NCI-H345 (cell line): ENCODE measurements around the gene BUD13.
A peak's percentile ranks its signal among the peaks of the same experiment; 100 is the strongest.

Source experiments
- DNase-seq: peaks from one replicate; lab custom pipeline; 2025; lab: John Stamatoyannopoulos, UW

BUD13 gene

DNA sequence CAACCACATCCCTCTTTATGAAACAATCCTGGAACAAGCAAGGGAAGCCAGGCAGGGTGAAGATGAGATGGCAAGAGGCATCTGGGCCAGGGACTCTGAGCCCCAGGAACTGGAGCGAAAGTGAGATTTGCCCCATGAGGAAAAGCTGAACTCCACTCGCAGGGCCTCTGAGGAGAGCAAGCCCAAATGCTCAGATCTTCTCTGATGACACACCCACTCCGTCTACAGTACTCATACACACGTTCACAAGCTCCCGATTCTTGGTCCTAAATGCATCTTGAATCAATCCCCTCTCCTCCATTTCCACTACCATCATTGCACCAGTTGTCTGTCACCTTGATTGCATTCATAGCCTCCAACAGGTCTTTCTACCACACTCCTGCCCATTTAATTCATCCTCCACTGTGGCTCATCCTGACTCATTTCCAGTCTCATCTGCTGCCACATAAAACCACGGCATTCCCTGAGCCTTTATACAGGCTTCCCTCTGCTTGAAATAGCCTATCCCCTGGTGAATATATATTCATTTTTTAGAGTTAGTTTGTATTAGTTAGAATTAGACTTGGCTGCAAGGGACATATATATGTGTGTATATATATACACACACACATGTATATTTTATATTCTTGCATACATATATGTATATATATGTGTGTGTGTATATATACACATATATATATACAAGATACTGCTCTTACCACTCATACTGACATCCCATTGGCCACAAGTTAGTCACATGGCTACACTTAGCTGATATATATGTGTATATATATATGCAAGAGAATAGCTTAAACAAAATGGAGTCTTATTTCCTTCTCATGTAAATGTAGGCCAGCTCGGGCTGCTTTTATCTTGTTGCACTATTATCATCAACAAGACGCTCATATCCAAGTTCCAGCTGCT is 20.3 kb upstream of the BUD13 start:
- no peak for DNase-seq

DNA sequence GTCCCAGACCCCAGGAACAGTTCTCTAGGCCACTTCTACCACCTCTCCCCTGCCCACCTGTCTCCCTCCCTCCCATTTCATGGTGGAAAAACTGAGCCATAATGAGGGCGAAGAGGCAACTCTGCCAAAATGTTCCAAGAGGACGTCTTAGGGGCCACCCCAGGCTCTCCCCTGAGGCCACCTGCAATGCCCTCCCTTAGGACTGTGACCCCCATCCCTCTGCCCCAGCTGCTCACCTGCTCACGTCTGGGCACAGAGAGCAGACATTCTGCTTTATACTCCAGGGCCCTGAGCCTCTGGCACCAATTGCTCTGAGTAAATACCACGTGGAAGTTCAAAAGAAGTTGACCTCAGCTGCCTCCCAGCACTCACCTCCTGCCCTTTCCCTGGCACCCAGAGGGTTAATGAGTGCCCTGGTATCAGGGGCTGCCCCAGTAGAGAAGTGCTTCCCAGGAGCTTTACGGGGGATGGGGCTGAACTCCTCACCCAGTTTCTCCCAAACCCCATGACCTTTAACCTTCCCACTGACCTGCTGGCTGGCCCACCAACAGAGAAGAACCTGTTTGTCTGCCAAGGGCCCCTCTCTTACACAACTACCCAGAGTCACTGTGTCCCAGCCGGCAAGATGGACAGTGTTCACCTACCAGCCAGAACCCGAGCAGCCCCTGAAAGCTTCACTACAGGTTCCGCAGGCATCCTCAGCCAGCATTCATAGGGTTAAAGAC is 19.5 kb upstream of the BUD13 start:
- DNase-seq: no peak

DNA sequence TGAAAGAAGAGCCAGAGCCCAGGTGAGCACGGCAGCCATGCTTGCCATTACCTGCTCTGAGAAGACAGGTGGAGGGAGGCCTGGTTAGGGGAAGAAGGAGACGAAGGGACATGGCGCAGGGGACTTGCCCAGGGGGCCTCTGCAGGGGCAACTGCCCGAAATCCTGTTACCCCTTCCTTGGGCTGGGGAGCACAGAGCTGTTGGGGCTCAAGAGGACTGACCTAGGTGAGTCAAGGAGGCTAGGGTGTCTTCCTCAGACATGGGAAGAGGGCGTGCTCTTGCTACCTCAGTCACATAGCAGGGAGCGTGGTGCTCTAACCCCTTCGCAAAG is 19.0 kb upstream of the BUD13 start, which contains the start of gene APOA5:
APOA5 (minus strand) TSS at position 67 of the 331 bp plus-strand sequence; CDS start at position 48, 19 bp downstream.
- no peak for DNase-seq

DNA sequence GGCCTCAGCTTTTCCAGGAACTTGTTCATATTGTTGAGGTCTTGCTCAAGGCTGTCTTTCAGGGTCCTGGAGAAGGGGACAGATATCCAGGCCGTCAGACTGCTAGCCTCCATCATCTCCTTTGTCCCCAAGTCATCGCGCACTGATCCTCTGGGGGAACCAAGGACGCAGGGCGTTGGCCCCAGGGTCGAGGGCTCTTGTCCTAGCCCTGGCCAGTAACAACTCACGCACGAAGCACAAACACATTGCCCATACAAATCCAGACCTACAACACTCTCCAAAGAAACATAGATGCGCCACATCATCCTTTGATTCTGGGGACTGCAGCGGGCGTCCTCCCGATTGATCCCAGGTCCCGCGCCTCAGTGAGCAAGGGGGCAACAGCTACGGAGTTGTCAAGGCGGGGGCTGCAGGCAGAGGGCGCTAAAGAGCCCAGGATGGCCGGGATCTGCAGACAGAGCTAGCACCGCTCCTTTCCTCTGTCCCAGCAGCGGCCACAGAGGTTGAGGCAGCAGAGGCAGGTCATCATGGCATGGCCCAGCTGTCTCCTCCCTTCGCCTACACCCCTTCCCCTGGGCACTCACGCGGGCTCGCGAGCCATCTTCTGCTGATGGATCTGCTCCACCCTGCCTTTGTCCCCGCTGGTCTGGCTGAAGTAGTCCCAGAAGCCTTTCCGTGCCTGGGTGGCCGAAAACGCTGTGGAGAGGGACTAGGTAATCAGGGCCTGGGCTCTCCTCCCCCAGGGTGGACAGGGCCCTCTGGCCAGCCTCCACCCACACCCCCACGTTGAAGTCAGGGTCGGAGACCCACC is 18.4 kb upstream of the BUD13 start:
- DNase-seq: peak; percentile 66

DNA sequence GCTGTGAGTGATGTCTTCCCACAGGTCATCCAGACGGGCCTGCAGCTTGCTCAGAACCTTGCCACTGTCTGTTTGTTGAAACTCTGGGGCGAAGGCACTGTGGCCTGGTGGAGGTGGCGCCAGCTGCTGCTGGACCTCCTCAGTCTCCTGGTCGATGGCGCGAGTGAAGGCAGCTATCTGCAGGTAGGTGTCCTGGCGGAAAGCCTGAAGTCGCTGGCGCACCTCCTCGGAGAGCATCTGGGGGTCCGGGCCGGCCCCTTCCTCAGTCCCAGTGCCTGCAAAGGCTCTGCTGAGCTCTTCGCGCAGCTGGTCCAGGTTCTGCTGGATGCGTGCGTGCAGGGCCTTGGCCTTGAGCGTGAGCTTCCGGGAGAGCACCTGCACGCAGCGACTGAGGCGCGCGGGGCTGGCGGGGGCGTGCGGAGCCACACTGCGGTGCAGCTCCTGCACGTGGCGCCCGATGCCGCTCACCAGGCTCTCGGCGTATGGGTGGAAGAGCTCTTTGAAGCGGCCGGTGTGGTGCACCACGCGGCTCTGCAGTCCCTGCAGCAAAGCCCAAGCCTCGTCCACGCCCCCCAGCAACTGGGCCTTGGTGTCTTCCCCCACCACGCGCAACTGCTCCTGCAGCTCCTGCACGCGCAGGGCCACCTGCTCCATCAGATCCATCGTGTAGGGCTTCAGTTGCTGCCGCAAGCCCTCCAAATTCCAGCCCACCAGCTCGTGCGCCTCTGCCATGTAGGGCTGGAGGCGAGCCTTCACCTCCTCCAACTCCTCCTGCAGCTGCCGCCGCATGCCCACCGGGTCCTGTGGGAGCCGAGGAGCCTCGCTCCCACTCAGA is 17.6 kb upstream of the BUD13 start:
- DNase-seq: no peak

DNA sequence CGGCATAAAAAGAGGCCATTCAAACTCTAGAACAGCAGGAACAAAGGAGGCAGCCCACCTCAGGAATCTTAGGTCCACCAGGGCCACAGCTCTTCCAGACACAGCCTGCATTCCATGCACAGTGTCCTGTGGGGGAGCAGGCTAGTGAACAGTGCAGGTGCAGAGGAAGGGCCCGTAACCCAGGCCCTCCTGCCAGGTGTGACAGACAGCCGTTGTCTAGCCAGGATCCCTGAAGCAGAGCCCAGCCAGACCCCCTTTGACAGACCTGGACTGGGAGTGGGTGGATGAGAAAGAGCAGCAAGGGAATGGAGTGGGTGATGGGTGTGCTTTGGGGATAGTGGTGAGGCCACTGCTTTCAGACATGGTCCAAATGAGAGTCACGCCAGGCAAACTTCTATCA is 16.2 kb upstream of the BUD13 start:
- DNase-seq: no peak

DNA sequence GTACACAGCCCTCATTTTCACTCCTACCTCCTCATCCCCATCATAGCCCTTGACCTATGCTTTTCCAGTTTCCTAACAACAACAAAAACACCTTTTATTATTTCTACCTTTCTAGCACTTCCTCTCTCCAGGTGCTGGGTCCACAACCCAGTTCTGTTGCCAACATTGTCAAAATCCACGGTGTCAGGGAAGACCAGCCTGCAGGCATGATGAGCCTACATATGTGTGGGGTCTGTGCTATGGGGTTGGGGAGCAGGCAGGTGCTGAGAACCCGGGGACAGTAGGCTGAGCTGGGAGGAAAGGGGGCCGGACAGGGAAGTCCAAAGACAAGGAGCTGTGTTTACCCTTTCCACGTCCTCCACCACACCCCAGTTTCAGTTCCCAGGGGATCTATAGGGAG is 15.7 kb upstream of the BUD13 start:
- no peak for DNase-seq

DNA sequence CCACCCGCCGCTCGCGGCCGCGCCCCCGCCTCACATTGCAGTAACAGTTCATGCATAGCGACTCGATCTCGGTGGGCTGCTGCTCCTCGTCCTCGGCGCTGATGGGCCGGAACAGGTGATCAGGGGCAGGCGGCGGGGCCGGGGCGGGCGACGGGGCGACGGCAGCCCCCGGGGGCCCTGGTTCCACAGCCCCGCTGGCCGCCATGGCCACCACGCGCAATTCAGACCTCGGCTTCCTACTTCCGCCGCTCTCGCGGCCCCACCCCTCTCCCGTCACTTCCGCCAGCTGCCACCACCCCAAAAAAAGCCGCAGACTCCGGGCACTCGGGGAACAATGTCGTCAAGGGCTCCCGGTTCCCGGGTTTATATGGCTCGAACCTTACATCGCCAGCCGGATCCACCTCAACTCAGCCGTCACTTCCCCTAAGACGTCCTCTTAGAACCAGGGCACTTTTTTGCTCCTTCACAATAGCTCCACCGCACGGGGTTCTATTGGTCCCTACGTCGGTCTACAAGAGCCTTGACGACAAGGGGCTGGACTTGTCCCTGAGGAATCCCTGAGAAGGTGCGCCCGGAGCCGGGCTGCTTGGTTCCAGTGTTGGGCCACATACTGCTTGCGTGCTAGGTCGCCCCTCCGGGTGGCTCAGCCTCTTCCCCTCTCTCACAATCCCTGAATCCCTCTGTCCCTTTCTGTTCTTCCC is 15.1 kb upstream of the BUD13 start, which contains the start of gene ZPR1:
ZPR1 (minus strand) TSS at position 238 of the 701 bp plus-strand sequence; CDS start at position 205, 33 bp downstream.
- peak; percentile 84 for DNase-seq

DNA sequence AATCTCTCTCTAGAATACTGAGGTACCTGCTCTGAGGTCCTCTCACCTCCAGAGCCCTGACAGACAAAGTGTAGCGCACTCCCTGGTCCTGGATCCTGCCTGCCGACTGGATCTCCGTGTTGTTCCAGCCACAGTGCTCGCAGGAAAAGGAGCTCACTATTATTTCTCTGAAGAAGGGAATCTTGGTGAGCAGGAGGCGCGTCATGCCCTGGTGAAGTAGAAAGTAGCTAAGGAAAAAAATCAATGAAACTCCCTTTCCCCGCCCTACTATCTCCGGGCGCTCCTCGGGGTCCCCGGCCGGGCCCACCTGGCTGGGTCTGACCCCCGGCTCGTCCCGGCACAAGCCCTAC is 14.6 kb upstream of the BUD13 start:
- DNase-seq: no peak

DNA sequence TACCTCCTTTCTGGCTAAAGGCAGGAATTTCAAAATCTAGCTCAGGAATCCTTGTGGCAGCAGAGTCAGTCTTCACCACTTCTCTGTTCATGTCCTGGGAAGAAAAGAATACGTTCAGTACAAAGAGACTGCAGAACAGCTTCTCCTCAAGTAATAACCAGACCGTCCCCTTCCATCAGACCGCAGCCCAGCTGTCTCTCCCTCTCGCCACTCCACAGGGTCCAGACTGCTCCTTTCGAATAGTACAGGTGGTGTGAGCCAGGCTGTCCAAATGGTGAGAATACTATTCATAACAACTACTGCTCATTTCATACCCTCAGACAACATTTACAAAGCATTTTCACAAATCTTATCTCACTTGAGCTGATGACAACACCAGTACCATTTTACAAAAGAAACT is 14.2 kb upstream of the BUD13 start:
- no peak for DNase-seq

DNA sequence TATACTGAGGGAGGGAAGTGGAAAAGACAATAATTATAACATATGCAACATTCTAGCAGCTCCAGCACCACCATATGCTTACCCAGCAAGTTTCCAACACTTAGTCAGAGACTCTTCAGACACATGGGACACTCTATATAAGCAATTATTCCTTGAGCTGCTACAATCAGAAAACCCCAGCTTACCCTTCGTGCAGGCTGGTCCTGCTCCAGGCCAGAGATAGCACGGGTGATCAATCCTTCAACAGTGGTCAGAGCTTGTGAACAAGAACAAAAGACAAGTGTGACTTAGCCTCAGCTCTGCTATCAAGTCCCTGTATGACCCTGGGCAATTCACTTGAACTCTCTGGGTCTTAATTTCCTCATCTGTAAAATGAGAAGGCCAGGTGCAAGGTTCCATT is 13.5 kb upstream of the BUD13 start:
- DNase-seq: no peak

DNA sequence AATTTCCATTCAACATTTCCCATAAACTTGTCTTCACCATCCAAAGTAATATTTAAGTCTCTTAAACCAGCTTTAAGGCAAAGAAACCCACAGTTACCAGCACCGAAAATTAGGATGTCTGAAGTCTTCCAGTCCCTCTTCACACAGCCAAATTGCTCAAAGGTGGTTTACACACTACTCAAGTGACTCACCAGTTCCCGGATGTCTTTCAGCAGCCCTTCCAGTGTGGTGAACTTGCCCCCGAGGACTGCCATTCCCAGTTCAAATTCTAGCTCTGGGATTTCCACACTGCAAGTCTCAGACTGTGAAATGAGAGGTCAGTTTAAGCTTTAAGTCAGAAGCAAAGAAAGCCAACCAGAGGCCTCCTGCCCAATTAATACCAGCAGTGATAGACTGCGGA is 9.9 kb upstream of the BUD13 start:
- no peak for DNase-seq

DNA sequence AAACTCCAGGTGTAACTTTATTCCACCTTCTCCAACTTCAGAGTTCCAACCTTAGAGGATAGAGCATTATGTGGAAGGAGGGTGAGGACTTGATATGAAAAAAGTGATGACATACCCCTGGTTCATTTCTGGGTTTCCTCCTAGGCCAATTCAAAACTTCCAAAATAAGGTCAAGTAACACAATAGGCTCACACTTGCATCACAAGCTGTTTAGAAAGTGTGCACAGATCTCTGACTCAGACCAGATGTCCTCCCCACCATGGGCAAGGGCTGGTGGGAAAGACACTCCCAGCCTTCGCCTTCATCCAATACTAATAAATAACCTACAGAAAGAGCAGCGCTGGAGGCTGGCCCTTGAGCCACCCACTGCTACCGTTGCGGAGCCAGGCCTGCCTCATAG is 5.8 kb upstream of the BUD13 start:
- no peak for DNase-seq

DNA sequence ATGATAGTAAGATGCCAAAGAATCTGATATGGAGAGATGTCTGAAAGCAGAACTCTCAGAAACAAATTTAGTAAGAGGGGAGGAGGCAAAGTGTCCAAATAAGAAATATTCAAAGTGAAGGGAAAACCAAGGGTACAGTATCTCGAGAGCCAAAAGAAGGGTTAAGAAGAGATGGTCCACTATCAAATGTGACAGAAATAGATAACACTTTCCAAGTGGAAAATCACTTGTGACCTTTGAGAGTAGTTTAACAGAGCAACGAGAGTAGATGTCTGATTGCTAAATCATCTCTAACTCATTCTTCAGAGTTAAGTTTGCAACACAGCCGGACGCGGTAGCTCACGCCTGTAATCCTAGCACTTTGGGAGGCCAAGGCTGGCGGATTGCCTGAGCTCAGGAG is 4.3 kb upstream of the BUD13 start:
- DNase-seq: no peak

DNA sequence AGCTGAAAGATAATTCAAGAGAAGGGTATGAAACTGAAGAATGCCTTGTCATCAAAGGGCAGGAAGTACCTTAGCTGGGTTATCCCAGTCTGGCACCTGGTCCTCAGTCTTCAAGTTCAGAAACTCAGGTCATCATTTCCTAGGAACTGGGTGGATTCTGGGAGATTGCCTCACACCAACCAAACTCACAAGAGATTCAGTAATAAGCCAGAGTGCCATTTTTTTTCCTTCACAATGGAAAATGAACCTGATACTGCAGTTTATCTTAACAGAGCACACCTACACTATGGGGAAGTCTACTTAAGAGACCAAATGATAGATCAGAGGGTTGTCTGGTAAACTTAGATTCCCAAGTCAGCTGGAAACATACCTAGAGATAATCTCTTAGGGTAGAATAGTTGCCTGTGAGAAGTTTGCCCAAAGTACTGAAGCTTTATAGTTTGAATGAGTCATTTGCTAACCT is 3.8 kb upstream of the BUD13 start:
- no peak for DNase-seq

DNA sequence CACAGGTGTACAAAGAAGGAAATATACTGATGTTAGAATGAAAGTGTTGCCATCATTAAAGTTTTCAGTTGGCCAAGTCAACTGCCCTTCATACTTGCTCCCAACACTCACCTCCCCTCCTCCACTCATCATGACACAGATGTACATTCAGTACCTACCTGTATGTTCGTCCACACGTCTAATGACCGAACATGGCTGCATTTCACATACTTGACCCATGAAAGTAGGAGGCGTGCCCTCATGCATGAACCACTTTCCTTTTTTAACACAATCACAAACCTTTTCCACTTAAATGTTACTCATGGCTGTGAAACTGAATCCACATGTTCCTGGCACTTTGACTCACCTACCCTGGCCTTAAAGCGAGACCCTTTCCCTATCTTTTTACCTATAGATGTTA is 3.2 kb upstream of the BUD13 start:
- DNase-seq: no peak

DNA sequence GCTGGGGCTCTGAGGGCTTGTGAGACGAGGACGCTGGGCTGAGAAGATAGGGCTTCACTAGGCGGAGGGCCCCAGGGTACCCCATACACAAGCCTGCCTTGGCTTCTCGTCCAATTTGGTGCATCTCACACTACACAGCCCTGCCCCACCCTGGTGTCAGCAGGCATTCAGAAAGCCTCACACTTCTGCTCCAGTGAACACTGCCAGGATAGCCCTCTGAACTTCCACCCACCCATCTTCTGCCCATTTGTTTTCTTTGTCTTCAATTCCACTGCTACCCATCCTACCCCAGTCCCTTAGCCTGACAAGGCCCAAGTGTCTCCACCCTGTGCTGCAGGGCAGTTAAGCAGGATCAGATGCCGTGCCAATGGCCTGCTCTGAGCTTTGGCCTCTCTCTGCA is 1.9 kb upstream of the BUD13 start:
- DNase-seq: no peak

DNA sequence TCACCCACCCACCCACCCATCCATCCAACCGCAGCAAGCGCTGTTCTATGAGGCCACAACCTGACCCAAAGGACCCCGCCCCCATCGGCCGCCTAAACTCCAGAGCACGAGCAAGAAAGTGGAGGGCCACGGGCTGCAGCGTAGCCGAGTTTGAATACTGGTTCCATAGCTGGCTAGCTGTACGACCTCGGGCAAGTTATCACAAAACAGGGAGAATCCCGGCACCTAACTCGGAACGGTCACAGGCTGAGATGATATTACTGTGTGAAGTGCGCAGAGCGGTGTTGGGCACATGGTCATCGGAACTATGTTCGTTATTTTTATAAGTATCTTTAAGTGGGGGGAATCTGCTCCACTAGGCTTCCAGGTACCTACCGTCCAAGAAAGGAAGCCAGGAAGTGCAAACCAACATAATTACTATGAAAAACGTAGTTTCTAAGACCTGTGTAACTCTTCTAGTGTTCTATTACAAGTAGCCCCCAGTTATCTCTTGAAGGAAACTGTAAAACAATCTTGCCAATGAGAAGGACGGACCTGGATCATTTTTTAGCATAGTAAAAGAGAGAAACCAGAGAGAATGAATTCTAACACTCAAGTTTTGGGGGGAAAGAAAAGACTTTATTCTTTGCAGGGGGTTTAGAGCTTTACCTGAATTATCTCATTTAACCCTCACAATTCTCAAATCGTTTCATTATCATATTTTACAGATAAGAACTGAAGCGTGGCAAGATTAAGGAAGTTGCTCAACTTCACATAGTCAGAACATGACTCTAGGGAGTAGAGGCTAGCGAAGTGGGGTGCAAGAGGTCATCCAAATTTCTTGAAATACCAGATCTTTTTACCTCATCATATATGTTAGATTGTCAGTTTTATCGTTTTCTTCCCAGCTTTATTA is 663 bp upstream of the BUD13 start:
- peak; percentile 71 for DNase-seq

DNA sequence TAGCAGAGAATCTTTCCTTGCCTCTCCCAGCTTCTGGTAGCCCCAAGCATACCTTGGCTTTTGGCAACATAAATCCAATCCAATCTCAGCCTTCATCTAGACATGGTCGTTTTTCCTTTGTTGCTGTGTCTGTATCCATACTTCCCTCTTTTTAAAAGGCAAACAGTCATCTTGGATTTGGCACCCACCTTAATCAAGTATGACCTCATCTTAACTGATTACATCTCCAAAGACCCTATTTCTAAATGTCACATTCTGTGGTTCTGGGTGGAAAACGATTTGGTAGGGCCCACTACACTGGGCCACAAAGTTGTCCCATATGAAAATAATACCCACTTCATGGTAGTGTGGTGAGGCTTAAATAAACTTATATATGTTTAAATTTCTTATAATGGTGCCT is 852 bp downstream of the BUD13 start:
- DNase-seq: no peak

DNA sequence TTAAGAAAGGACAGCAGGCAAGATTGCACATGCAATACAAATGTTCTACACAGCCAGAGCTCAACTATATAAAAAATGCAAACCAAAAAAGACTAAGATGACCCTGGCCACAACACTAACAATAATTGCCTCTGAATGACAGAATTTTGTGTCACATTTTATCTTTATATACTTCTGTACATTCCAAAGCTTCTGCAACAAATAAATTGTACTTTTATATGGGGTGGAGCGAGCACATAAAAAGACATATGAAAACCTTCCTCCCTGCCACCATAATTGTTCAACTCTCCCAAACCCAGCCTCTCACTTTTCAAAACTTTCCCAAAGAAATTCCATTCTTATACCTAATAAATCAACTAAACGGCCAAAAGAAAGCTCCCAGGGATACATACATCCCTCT is 10.7 kb downstream of the BUD13 start:
- no peak for DNase-seq
